ENCODE measurements around the gene SPINK6. TPM values are rescaled to one million over a fixed set of nuclear protein-coding genes. Genes with fewer than 3 reads are reported as not detected.

Gene SPINK6
- total and polyA plus RNA-seq, 8 donors: not detected

GRCh38 chr5:148206620-148207019 lies 3.8 kb downstream of the SPINK6 start:
- WGBS, 5 donors: 24 to 50% (median 42%) methylated on average over 1 of the region's 1 CpG
- peak in 1 of 3 donors; percentile 54 for TF ChIP-seq POLR2AphosphoS5 (IDR thresholded peaks at IDR 0.05)
- TF ChIP-seq CTCF (IDR thresholded peaks at IDR 0.05): no peak
- no peak for TF ChIP-seq POLR2A (IDR thresholded peaks at IDR 0.05)
- TF ChIP-seq EP300 (IDR thresholded peaks at IDR 0.05): no peak
- intact Hi-C loops (cut with DNase I; ENCODE audit: low total_unique reads): no loop called here

GRCh38 chr5:148208226-148208625 lies 5.4 kb downstream of the SPINK6 start:
- no peak for TF ChIP-seq EP300 (IDR thresholded peaks at IDR 0.05)
- TF ChIP-seq POLR2AphosphoS5 (IDR thresholded peaks at IDR 0.05): no peak
- no peak for TF ChIP-seq POLR2A (IDR thresholded peaks at IDR 0.05)
- no peak for TF ChIP-seq CTCF (IDR thresholded peaks at IDR 0.05)
- Histone ChIP-seq H3K36me3 (no peaks in the 10 kb centered on the region), H3K27ac (peak overlapping the region in 4 of 5 donors; percentile 43 to 69 (median 50)), H3K27me3 (no peaks in the 10 kb centered on the region), H3K9me3 (no peaks in the 10 kb centered on the region), H3K4me3 (no peak overlapping the region), H3K4me1 (peaks cover 4 to 42% (median 18%) of the 10 kb centered on the region in 4 donors)
- no peak for DNase-seq
- intact Hi-C loops (cut with DNase I; ENCODE audit: low total_unique reads): no loop called here

More at GRCh38 chr5:148206620-148207019, 3.8 kb downstream of the SPINK6 start:
- no peaks in the 10 kb centered on the region for H3K9me3 ChIP-seq
- no peaks in the 10 kb centered on the region for H3K27me3 ChIP-seq
- peaks cover 4 to 42% (median 18%) of the 10 kb centered on the region in 4 donors for H3K4me1 ChIP-seq
- H3K4me3 ChIP-seq: no peak overlapping the region
- H3K27ac ChIP-seq: peak overlapping the region in 1 of 5 donors; percentile 48
- no peaks in the 10 kb centered on the region for H3K36me3 ChIP-seq
- DNase-seq: peak in 1 of 2 donors; percentile 4

GRCh38 chr5:148209151-148209770 lies 6.4 kb downstream of the SPINK6 start:
- WGBS, 5 donors: 10 to 38% (median 27%) methylated on average over 3 of the region's 3 CpGs
- Histone ChIP-seq H3K4me3 (no peak overlapping the region), H3K27me3 (no peaks in the 10 kb centered on the region), H3K27ac (peak overlapping the region in 3 of 5 donors; percentile 20 to 69 (median 56)), H3K4me1 (peaks cover 4 to 42% (median 18%) of the 10 kb centered on the region in 4 donors), H3K36me3 (no peaks in the 10 kb centered on the region), H3K9me3 (no peaks in the 10 kb centered on the region)
- intact Hi-C loops (cut with DNase I; ENCODE audit: low total_unique reads): no loop called here
- TF ChIP-seq POLR2AphosphoS5 (IDR thresholded peaks at IDR 0.05): peak in 2 of 3 donors; percentile 51 to 73
- TF ChIP-seq EP300 (IDR thresholded peaks at IDR 0.05): no peak
- DNase-seq: peak; percentile 43 to 67

- Histone ChIP-seq H3K4me3 (no peak overlapping the region), H3K4me1 (peaks cover 0 to under 1% (median under 1%) of the 10 kb centered on the region in 4 donors), H3K27ac (no peak overlapping the region), H3K27me3 (no peaks in the 10 kb centered on the region), H3K9me3 (no peaks in the 10 kb centered on the region), H3K36me3 (no peaks in the 10 kb centered on the region)
- TF ChIP-seq POLR2AphosphoS5 (IDR thresholded peaks at IDR 0.05): no peak
- TF ChIP-seq POLR2A (IDR thresholded peaks at IDR 0.05): no peak
- TF ChIP-seq EP300 (IDR thresholded peaks at IDR 0.05): no peak
- TF ChIP-seq CTCF (IDR thresholded peaks at IDR 0.05): no peak
- intact Hi-C loops (cut with DNase I; ENCODE audit: low total_unique reads): no loop called here
- 25 to 58% (median 37%) methylated on average over 1 of the region's 1 CpG for WGBS, 5 donors
- DNase-seq: peak in 1 of 2 donors; percentile 9
Observed at GRCh38 chr5:148214665-148215185, 11.9 kb downstream of the SPINK6 start.

- Histone ChIP-seq H3K9me3 (no peaks in the 10 kb centered on the region), H3K27me3 (no peaks in the 10 kb centered on the region), H3K36me3 (no peaks in the 10 kb centered on the region), H3K4me3 (no peak overlapping the region), H3K27ac (no peak overlapping the region), H3K4me1 (no peaks in the 10 kb centered on the region)
- TF ChIP-seq CTCF (IDR thresholded peaks at IDR 0.05): no peak
- no peak for TF ChIP-seq EP300 (IDR thresholded peaks at IDR 0.05)
- TF ChIP-seq POLR2AphosphoS5 (IDR thresholded peaks at IDR 0.05): no peak
- TF ChIP-seq POLR2A (IDR thresholded peaks at IDR 0.05): no peak
- no peak for DNase-seq
- WGBS, 5 donors: 81 to 92% (median 86%) methylated on average over 6 of the region's 6 CpGs
- intact Hi-C loops (cut with DNase I; ENCODE audit: low total_unique reads): no loop called here
Observed at GRCh38 chr5:148221508-148221907, 18.7 kb downstream of the SPINK6 start.
